Liver (tissue), 9 donors: ENCODE results near the gene CADM2. TPM values are rescaled to one million over a fixed set of nuclear protein-coding genes. Genes with fewer than 3 reads are reported as not detected.

Experiments used
- DNase-seq: peaks from one replicate; pipeline ENCODE4 v3.0.0-alpha.2; 2017; ENCODE audit warnings: low spot score
- H3K27ac ChIP-seq, 2 donors: one replicate each; pipeline ENCODE4 v1.7.0; 2013; ENCODE audit warnings: inconsistent platforms in 2 of 2, low read length in 2 of 2, control low read depth in 1 of 2, low read depth in 1 of 2, mild to moderate bottlenecking in 1 of 2
- H3K27me3 ChIP-seq, 4 donors: one replicate each; pipeline versions ENCODE4 v1.6.1 to v1.7.0; 2013; ENCODE audit warnings: low read length in 3 of 4, inconsistent platforms in 1 of 4, mild to moderate bottlenecking in 1 of 4, moderate library complexity in 1 of 4; ENCODE audit not compliant: control insufficient read depth in 4 of 4, insufficient read depth in 4 of 4
- H3K36me3 ChIP-seq, 4 donors: one replicate each; pipeline versions ENCODE4 v1.6.1 to v1.7.0; 2013; ENCODE audit warnings: low read length in 3 of 4, mild to moderate bottlenecking in 3 of 4, low read depth in 1 of 4, moderate library complexity in 1 of 4; ENCODE audit not compliant: control insufficient read depth in 4 of 4, insufficient read depth in 3 of 4
- H3K4me1 ChIP-seq, 4 donors: one replicate each; pipeline versions ENCODE4 v1.6.1 to v1.7.0; 2013; ENCODE audit warnings: low read length in 3 of 4, mild to moderate bottlenecking in 3 of 4, moderate library complexity in 1 of 4; ENCODE audit not compliant: control insufficient read depth in 4 of 4, insufficient read depth in 4 of 4
- H3K4me3 ChIP-seq, 3 donors: one replicate each; pipeline versions ENCODE4 v1.6.1 to v1.7.0; 2013; ENCODE audit warnings: low read length in 3 of 3, control low read depth in 1 of 3, low read depth in 1 of 3, mild to moderate bottlenecking in 1 of 3
- H3K9ac ChIP-seq, 2 donors: one replicate each; pipeline ENCODE4 v1.7.0; 2013; ENCODE audit warnings: low read length in 2 of 2, mild to moderate bottlenecking in 2 of 2, moderate library complexity in 2 of 2, control low read depth in 1 of 2, low read depth in 1 of 2
- H3K9me3 ChIP-seq, 4 donors: one replicate each; pipeline versions ENCODE4 v1.6.1 to v1.7.0; 2013; ENCODE audit warnings: low read length in 3 of 4; ENCODE audit not compliant: control insufficient read depth in 4 of 4
- ATF3 ChIP-seq: IDR thresholded peaks from 2 replicates; pipeline ENCODE4 v1.6.1; 2016; ENCODE audit warnings: antibody characterized with exemption
- CTCF ChIP-seq: fragments of 150-350 bp; IDR thresholded peaks from 2 replicates; pipeline ENCODE4 v1.5.1; 2017; ENCODE audit warnings: improper control_type of control experiment, low read depth, low read length; ENCODE audit not compliant: missing input control
- EGR1 ChIP-seq, 2 donors: IDR thresholded peaks; 2 replicates each; pipeline ENCODE4 v1.6.1; 2016 to 2018; ENCODE audit warnings: antibody characterized with exemption in 2 of 2, low read depth in 2 of 2
- FOXA1 ChIP-seq: IDR thresholded peaks from 2 replicates; pipeline ENCODE4 v1.6.1; 2016; ENCODE audit warnings: antibody characterized with exemption
- FOXA2 ChIP-seq: IDR thresholded peaks from 2 replicates; pipeline ENCODE4 v1.6.1; 2016; ENCODE audit warnings: antibody characterized with exemption
- GABPA ChIP-seq, 2 donors: IDR thresholded peaks in 1 of 2; conservative IDR thresholded peaks in 1 of 2; 2 replicates each; pipeline ENCODE4 v1.6.1; 2016; ENCODE audit warnings: antibody characterized with exemption in 2 of 2, mild to moderate bottlenecking in 1 of 2, moderate library complexity in 1 of 2
- HNF4A ChIP-seq, 2 donors: conservative IDR thresholded peaks; 2 replicates each; pipeline ENCODE4 v1.6.1; 2016; ENCODE audit warnings: antibody characterized with exemption in 2 of 2, mild to moderate bottlenecking in 2 of 2
- HNF4G ChIP-seq: IDR thresholded peaks from 2 replicates; pipeline ENCODE4 v1.6.1; 2016; ENCODE audit warnings: antibody characterized with exemption
- JUND ChIP-seq, 2 donors: IDR thresholded peaks; 2 replicates each; pipeline ENCODE4 v1.6.1; 2016; ENCODE audit warnings: antibody characterized with exemption in 2 of 2
- MAX ChIP-seq: IDR thresholded peaks from 2 replicates; pipeline ENCODE4 v1.6.1; 2016; ENCODE audit warnings: antibody characterized with exemption
- NR2F2 ChIP-seq: IDR thresholded peaks from 2 replicates; pipeline ENCODE4 v1.6.1; 2016; ENCODE audit warnings: antibody characterized with exemption
- RAD21 ChIP-seq, 2 donors: IDR thresholded peaks; 2 replicates each; pipeline ENCODE4 v1.6.1; 2016; ENCODE audit warnings: antibody characterized with exemption in 2 of 2, mild to moderate bottlenecking in 2 of 2
- REST ChIP-seq: IDR thresholded peaks from 2 replicates; pipeline ENCODE4 v1.6.1; 2016; ENCODE audit warnings: antibody characterized with exemption, mild to moderate bottlenecking
- RXRA ChIP-seq, 2 donors: IDR thresholded peaks; 2 replicates each; pipeline ENCODE4 v1.6.1; 2017 to 2018; ENCODE audit warnings: antibody characterized with exemption in 2 of 2, mild to moderate bottlenecking in 1 of 2
- TAF1 ChIP-seq: conservative IDR thresholded peaks from 2 replicates; pipeline ENCODE4 v1.6.1; 2016; ENCODE audit warnings: antibody characterized with exemption, mild to moderate bottlenecking
- YY1 ChIP-seq: IDR thresholded peaks from 2 replicates; pipeline ENCODE4 v1.6.1; 2016; ENCODE audit warnings: antibody characterized with exemption, mild to moderate bottlenecking
- ZBTB33 ChIP-seq: IDR thresholded peaks from 2 replicates; pipeline ENCODE4 v1.6.1; 2016; ENCODE audit warnings: antibody characterized with exemption
- WGBS: extraction: QIAGEN DNeasy Blood & Tissue Kit; methylation state at CpG from one replicate; pipeline ENCODE4 v1.1.7; 2013; 5-methylcytosine and 5-hydroxymethylcytosine counted together
- polyA plus RNA-seq, 2 donors: library from polyadenylated mRNA; stranded (reverse) in 1 of 2; unstranded in 1 of 2; fragments of 200-250 nt in 1 of 2; fragments of >200 nt in 1 of 2; fragmentation: Nextera tagmentation in 1 of 2; extraction: Ambion mirVana in 1 of 2; gene quantifications; one replicate each; pipeline versions ENCODE4 v1.2.1 to v1.2.3, GENCODE V29; 2013 to 2015
- total RNA-seq, 2 donors: library from RNA; depleted of rRNA; stranded (reverse); fragments of >200 nt; gene quantifications; one replicate each; pipeline ENCODE4 v1.2.3, GENCODE V29; 2014
- donor health status: healthy.
- donor health status: healthy.
- donor health status: healthy.
- donor health status: healthy.
- donor health status: healthy.

Gene CADM2
- total and polyA plus RNA-seq, 4 donors: 0.35 to 0.92 (median 0.51) TPM

GRCh38 chr3:85626662-85627061 lies 667.9 kb downstream of the CADM2 start:
- no peak for DNase-seq
- 27% methylated on average over 2 of the region's 2 CpGs for WGBS
- Histone ChIP-seq H3K36me3 (no peaks in the 10 kb centered on the region), H3K27ac (no peak overlapping the region), H3K4me1 (no peaks in the 10 kb centered on the region), H3K9ac (no peak overlapping the region), H3K4me3 (no peak overlapping the region), H3K27me3 (no peaks in the 10 kb centered on the region), H3K9me3 (no peaks in the 10 kb centered on the region)
- TF ChIP-seq GABPA (IDR thresholded peaks at IDR 0.05 in 1 of 2, conservative IDR thresholded peaks at IDR 0.05 in 1 of 2) (no peak), REST (no peak), JUND (IDR thresholded peaks at IDR 0.05) (no peak), EGR1 (IDR thresholded peaks at IDR 0.05; ENCODE audit: low read depth in 2 of 2) (no peak), RAD21 (IDR thresholded peaks at IDR 0.05) (no peak), CTCF (no peak), ZBTB33 (no peak), HNF4G (no peak), RXRA (IDR thresholded peaks at IDR 0.05) (no peak), NR2F2 (no peak)

- no peak overlapping the region for H3K4me3 ChIP-seq
- H3K27me3 ChIP-seq: no peaks in the 10 kb centered on the region
- no peaks in the 10 kb centered on the region for H3K4me1 ChIP-seq
- no peak for TF ChIP-seq MAX
- TF ChIP-seq NR2F2: no peak
- TF ChIP-seq HNF4A (conservative IDR thresholded peaks at IDR 0.05): no peak
- no peak for TF ChIP-seq CTCF
- no peak for TF ChIP-seq FOXA1
- no peak for TF ChIP-seq HNF4G
- TF ChIP-seq ATF3: no peak
- TF ChIP-seq ZBTB33: no peak
- no peak for TF ChIP-seq TAF1
- no peak for TF ChIP-seq YY1
- no peak for TF ChIP-seq FOXA2
- no peaks in the 10 kb centered on the region for H3K9me3 ChIP-seq
- 82% methylated on average over 5 of the region's 5 CpGs for WGBS
- H3K9ac ChIP-seq: no peak overlapping the region
- no peak for DNase-seq
- H3K36me3 ChIP-seq: no peaks in the 10 kb centered on the region
- H3K27ac ChIP-seq: no peak overlapping the region
These were observed 669.1 kb downstream of the CADM2 start for GRCh38 chr3:85627932-85628331.
